SHP77 treated with DMSO at 0.1 percent for 48 hours (cell line): Measurements from ENCODE around the gene SCTR.

Experiments
- DNase-seq: peaks from one replicate; lab custom pipeline; 2025; lab: John Stamatoyannopoulos, UW

Gene SCTR

GRCh38 chr2:119429225-119429981 is 94.9 kb downstream of the SCTR start:
- no peak for DNase-seq

GRCh38 chr2:119428488-119429224 is 95.6 kb downstream of the SCTR start:
- no peak for DNase-seq

GRCh38 chr2:119427756-119428155 is 96.5 kb downstream of the SCTR start:
- no peak for DNase-seq

GRCh38 chr2:119426801-119427395 is 97.4 kb downstream of the SCTR start:
- DNase-seq: no peak

DNA sequence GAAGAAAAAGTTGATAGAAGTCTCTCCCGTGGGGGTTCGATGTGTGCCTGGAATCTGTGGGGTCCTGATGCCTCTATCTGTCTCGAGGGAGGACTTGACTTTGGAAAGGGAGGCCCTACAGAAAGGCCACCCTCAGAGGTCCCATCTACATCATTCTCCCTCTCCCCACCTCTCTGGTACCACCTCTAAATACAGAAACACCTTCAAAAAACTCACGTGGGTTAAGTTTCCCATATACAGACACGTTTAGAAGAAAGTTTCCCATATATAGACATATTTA is 97.9 kb downstream of the SCTR start:
- DNase-seq: no peak

- no peak for DNase-seq
Observed at GRCh38 chr2:119425620-119426395, 98.5 kb downstream of the SCTR start.

GRCh38 chr2:119425119-119425405 is 99.2 kb downstream of the SCTR start:
- DNase-seq: no peak

GRCh38 chr2:119424284-119425118 is 99.8 kb downstream of the SCTR start:
- no peak for DNase-seq

DNA sequence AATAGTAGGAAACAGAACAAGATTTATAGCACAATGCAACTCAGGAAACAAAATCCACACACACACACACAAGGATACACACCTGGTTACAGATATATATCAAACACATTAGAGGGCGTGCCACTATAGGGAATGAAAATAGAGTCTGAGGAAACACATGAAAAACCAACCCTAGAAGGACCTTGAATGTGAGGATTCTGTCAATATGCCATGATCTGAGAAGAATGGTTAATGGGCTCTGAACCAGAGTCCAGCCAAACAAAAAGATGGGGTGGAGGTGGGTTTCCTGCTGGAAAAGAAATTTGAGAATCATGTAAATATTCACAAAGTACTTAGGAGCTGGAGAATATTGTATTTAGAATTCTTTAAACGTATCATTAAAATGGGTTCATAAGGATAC is 100.5 kb downstream of the SCTR start:
- DNase-seq: no peak

- DNase-seq: no peak
Observed at GRCh38 chr2:119423108-119423444, 101.2 kb downstream of the SCTR start.

DNA sequence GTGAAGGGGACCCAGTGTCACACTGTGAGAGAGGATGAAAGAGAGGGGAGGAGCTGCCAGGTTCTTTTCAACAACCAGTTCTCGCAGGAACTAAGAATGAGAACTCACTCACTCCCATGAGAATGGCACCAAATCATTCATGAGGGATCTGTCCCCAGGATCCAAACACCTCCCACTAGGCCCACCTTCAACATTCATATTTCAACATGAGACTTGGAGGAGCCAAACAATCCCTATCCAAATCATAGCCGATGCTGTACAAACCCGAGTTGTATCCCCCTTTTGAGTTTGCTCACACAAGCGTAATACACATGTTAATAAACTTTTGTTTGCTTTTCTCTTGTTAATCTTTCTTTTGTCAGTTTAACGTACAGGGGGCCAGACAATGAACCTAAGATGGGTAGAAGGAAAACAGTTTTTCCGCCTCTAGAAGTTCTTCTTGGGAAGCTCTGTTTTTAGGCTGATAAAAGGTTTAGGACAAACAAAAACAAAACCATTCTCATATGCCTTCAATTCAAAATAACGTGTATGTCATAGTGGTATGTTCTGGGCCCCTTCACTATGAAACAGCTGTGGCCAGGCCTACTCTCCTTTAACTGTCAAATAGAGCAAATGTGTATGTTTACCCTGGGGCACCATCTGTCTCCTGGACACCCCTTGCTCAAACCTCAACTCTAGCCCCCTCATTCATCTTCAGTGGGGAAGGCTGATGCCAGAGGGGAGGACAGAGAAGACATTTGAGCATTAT is 101.7 kb downstream of the SCTR start:
- no peak for DNase-seq

GRCh38 chr2:119421741-119422140 is 102.5 kb downstream of the SCTR start:
- no peak for DNase-seq

DNA sequence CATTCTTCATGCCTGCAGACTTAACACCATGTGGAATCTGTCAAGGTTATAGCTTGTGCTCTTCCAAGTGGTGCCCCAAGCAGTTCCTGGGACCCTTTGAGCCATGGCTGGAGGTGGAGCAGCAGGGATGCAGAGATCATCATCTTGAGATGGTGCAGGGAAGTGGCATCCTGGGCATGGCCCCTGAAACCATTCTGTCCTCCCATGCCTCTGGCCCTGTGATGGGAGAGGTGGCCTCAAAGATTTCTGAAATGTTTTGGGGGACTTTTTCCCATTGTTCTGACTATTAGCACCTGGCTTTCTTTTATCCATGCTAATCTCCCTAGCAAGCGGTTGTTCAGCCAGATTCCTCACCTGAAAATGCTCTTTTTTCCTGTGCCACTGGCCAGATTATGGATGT is 103.0 kb downstream of the SCTR start:
- no peak for DNase-seq

DNA sequence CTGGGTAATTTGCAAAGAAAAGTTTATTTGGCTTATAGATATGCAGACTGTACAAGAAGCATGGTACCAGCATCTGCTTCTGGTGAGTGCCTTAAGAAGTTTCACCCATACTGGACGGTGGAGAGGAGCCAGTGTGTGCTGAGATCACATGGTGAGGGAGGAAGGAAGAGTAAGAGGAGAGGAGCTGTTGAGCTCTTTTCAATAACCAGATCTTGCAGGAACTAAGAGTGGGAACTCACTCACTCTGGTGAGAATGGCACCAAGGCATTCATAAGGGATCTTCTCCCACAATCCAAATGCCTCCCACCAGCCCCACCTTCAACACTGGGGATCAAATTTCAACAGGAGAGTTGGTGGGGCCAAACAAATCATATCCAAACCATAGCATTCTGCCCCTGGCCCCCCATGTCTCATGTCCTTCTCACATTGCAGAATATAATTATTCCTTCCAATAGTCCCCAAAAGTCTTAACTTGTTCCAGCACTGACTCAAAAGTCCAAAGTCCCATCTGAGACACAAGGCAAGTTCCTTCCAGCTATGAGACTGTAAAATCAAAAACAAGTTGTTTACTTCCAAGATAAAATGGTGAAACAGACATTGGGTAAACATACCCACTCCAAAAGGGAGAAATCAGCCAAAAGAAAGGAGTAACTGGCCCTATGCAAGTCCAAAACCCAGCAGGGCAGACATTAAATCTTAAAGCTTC is 104.3 kb downstream of the SCTR start:
- no peak for DNase-seq

GRCh38 chr2:119419065-119419464 is 105.2 kb downstream of the SCTR start:
- no peak for DNase-seq

- DNase-seq: no peak
Observed at GRCh38 chr2:119417908-119418307, 106.4 kb downstream of the SCTR start.

- no peak for DNase-seq
Observed at GRCh38 chr2:119416299-119416923, 107.9 kb downstream of the SCTR start.

DNA sequence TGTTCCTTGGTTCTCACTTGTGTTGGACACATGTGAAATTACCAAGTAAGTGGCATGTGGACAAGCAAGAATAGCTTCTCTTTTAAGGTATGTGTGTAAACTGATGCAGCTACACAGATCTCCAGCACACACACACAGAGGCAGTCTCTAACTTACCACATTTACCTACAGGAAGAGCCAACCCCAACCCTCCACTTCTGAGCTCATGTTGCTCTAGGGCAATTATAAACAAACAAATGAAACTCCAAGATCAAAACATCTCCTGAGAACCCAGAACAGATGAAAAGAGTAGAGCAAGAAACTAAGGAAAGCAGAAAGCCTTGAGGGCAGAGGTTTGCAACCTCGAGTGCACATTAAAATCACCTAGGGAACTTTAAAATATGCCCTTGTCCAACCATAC is 108.7 kb downstream of the SCTR start:
- DNase-seq: no peak

DNA sequence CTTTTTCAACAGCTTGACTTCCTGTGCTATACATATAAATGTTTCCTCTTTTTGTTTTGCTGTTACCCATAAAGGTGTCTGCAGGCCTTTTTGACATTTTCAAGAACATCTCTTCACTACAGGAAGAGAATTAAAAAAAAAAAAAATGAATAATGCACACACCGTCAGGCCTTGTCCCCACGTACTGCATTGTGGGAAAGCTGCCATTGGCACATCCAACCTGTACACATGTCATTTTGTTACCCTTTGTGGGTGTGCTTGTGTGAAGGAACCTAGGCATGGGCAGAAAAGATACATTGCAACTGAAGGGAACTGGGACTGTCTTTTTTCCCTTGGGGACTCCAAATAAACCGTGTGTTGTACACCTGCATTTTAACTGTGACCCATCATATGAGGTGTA is 109.4 kb downstream of the SCTR start:
- no peak for DNase-seq

DNA sequence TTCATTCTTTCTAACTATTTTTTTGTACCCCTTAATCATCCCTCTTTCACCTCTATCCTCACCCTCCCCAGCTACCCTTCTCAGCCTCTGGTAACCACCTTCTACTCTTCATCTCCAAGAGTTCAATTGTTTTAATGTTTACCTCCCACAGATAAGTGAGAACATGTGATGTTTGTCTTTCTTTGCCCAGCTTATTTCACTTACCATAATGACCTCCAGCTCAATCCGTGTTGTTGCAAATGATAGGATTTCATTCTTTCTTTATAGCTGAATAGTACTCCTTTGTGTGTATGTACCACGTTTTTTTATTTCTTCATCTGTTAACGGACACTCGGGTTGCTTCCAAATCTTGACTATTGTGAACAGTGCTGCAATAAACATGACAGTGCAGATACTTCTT is 114.8 kb downstream of the SCTR start:
- DNase-seq: no peak
